ENCODE measurements around the gene OR7A5. TPM values are rescaled to one million over a fixed set of nuclear protein-coding genes. Genes with fewer than 3 reads are reported as not detected.

OR7A5 gene
- polyA plus RNA-seq (2011; rRNA removed): not detected in 2 replicates
- polyA minus RNA-seq (2011; rRNA and poly(A)+ RNA removed): not detected in 2 replicates

DNA sequence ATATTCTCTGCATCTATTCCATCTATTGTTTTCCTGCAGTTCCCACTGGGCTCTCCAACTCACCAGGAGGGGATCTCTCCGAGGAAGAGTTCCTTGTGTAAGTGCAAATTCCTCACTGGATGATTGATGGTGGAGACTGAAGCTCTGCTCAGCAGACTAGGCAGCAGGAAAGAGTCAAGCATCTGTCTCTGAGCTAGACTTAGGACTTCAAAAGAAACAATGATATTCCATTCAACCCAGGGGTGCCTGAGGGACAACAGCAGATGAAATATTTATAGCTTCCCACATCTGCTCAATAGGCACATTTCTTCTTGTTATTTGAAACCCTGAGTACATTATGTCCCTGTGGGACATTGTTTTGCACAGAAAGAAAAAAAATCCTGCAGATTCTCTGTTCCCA lies at the start of gene OR7A5, which contains the start of gene OR7C1:
TSS of gene OR7A5 (minus strand) at position 175 of the 400 bp plus-strand sequence. CDS start 6,944 bp downstream, outside the sequence.
TSS of gene OR7C1 (minus strand) at position 175 of the 400 bp plus-strand sequence. CDS start 35,049 bp downstream, outside the sequence.
- CTCF ChIA-PET: no interaction called here
- DNase-seq (ENCODE audit: low read depth, low spot score): no peak
- TF ChIP-seq, protein P1, sequence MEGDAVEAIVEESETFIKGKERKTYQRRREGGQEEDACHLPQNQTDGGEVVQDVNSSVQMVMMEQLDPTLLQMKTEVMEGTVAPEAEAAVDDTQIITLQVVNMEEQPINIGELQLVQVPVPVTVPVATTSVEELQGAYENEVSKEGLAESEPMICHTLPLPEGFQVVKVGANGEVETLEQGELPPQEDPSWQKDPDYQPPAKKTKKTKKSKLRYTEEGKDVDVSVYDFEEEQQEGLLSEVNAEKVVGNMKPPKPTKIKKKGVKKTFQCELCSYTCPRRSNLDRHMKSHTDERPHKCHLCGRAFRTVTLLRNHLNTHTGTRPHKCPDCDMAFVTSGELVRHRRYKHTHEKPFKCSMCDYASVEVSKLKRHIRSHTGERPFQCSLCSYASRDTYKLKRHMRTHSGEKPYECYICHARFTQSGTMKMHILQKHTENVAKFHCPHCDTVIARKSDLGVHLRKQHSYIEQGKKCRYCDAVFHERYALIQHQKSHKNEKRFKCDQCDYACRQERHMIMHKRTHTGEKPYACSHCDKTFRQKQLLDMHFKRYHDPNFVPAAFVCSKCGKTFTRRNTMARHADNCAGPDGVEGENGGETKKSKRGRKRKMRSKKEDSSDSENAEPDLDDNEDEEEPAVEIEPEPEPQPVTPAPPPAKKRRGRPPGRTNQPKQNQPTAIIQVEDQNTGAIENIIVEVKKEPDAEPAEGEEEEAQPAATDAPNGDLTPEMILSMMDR (IDR thresholded peaks at IDR 0.05; ENCODE audit: low read depth, low read length): no peak
- Histone ChIP-seq H3K27me3 (ENCODE audit: control insufficient read depth, insufficient read depth, low read length) (peaks cover 3% of the 10 kb centered on the region), H3K27ac (ENCODE audit: low read depth, low read length) (no peak within 1 kb of the TSS), H3K9me3 (ENCODE audit: control insufficient read depth, insufficient read depth, low read length) (no peaks in the 10 kb centered on the region), H3K4me3 (ENCODE audit: low read depth, low read length) (no peak within 1 kb of the TSS)
- POLR2A ChIA-PET: no interaction called here

DNA sequence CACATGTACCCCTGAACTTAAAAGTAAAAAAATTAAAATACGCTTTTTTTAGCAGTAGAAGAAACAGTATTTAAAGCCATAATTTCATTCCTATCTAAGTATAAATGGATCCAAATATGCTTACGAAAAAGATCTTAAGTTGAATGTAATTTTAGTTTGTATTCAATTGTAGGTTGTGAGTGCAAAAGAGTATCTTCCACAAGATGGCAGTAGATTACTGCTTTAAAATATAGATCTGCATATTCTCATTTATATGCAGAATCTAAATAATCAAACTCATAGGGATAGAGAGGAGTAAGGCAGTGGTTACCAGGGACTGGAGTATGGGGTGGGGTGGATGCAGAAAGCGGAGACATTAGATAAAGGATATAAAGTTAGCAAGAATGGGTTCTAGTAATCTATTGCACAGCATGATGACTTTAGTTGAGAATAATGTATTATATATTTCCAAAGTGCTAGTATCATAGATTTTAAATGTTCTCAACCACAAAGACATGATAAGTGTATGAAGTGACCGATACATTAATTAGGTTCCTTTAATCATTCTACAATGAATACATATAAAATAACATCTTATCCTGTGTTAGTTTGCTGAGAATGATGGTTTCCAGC lies 36.7 kb upstream of the OR7A5 start:
- no peak for DNase-seq (ENCODE audit: low read depth, low spot score)
- Histone ChIP-seq H3K4me3 (ENCODE audit: low read depth, low read length) (no peak overlapping the region), H3K9me3 (ENCODE audit: control insufficient read depth, insufficient read depth, low read length) (no peaks in the 10 kb centered on the region), H3K27ac (ENCODE audit: low read depth, low read length) (no peak overlapping the region), H3K27me3 (ENCODE audit: control insufficient read depth, insufficient read depth, low read length) (no peaks in the 10 kb centered on the region)
- CTCF ChIA-PET: no interaction called here
- TF ChIP-seq, protein P1 (IDR thresholded peaks at IDR 0.05; ENCODE audit: low read depth, low read length): peak; percentile 51
- POLR2A ChIA-PET: no interaction called here

DNA sequence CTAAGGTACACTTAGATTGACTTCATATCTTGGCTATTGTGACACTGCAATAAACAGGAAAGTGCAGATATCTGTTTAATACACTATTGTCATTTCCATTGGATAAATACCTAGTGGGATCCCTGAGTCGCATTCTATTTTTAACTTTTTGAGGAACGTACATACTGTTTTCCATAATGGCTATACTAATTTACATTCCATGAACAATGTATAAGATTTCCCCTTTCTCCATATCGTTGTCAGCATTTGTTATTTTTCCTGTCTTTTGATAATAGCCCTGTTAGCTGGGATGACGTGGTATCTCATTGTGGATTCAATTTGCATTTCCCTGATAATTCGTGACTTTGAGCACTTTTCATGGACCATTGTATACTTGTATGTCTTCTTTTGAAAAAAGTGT lies 33.5 kb upstream of the OR7A5 start:
- no peaks in the 10 kb centered on the region for H3K9me3 ChIP-seq (ENCODE audit: control insufficient read depth, insufficient read depth, low read length)
- CTCF ChIA-PET: no interaction called here
- H3K27me3 ChIP-seq (ENCODE audit: control insufficient read depth, insufficient read depth, low read length): no peaks in the 10 kb centered on the region
- POLR2A ChIA-PET: no interaction called here
- DNase-seq (ENCODE audit: low read depth, low spot score): no peak
- no peak overlapping the region for H3K4me3 ChIP-seq (ENCODE audit: low read depth, low read length)
- TF ChIP-seq, protein P1 (IDR thresholded peaks at IDR 0.05; ENCODE audit: low read depth, low read length): no peak
- no peak overlapping the region for H3K27ac ChIP-seq (ENCODE audit: low read depth, low read length)

DNA sequence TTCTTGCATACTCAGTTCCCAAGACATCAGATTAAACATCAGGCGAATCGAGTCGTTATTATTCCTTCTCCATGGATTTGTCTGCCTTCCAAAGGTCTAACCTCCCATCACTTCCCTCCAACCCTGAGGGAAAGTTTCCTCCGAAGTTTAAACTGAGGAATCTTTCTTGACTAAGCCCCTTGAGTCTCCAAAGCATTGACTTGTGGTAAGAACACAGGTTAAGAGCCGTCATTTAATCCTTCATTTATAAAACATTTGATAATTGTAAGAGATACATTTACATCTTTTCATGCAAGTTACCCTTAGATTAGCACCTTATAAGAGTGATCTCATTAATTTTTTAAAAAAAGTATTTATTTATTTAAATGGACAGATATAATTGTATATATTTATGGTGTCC lies 13.8 kb upstream of the OR7A5 start, which contains the start of gene OR7A10:
TSS of gene OR7A10 (minus strand) at position 101 of the 400 bp plus-strand sequence. CDS start 7,045 bp downstream, outside the sequence.
- Histone ChIP-seq H3K9me3 (ENCODE audit: control insufficient read depth, insufficient read depth, low read length) (no peaks in the 10 kb centered on the region), H3K27me3 (ENCODE audit: control insufficient read depth, insufficient read depth, low read length) (no peaks in the 10 kb centered on the region), H3K4me3 (ENCODE audit: low read depth, low read length) (no peak within 1 kb of the TSS), H3K27ac (ENCODE audit: low read depth, low read length) (no peak within 1 kb of the TSS)
- ChIA-PET POLR2A (no interaction called here), CTCF (no interaction called here)
- no peak for DNase-seq (ENCODE audit: low read depth, low spot score)
- TF ChIP-seq, protein P1 (IDR thresholded peaks at IDR 0.05; ENCODE audit: low read depth, low read length): no peak

DNA sequence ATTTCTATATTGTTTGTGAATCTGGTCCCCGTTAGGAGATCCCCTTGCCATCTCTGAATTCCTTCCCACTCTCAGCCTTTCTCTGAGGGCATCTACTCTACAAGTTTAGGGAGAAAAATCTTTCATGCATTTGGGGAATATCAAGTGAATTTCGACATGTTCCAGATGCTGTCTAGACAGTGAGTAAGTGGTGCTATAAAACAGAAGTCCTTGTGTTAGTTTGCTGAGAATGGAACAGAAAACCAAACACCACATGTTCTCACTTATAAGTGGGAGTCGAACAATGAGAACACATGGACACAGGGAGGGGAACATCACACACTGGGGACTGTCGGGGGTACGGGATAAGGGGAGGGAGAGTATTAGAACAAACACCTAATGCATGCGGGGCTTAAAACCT lies 8.6 kb upstream of the OR7A5 start:
- no peaks in the 10 kb centered on the region for H3K27me3 ChIP-seq (ENCODE audit: control insufficient read depth, insufficient read depth, low read length)
- no peak overlapping the region for H3K27ac ChIP-seq (ENCODE audit: low read depth, low read length)
- H3K4me3 ChIP-seq (ENCODE audit: low read depth, low read length): no peak overlapping the region
- CTCF ChIA-PET: no interaction called here
- TF ChIP-seq, protein P1 (IDR thresholded peaks at IDR 0.05; ENCODE audit: low read depth, low read length): no peak
- DNase-seq (ENCODE audit: low read depth, low spot score): no peak
- POLR2A ChIA-PET: no interaction called here
- H3K9me3 ChIP-seq (ENCODE audit: control insufficient read depth, insufficient read depth, low read length): no peaks in the 10 kb centered on the region
